Thymus (tissue), 11 donors: ENCODE results near the gene CCR4. TPM values are rescaled to one million over a fixed set of nuclear protein-coding genes. Genes with fewer than 3 reads are reported as not detected.
A peak's percentile ranks its signal among the peaks of the same experiment; 100 is the strongest.

Experiments
- DNase-seq, 9 donors: peaks; one replicate each; pipeline ENCODE4 v3.0.0-alpha.2; 2013; ENCODE audit warnings: low spot score in 9 of 9, low read depth in 6 of 9, missing footprints in 1 of 9
- H3K27ac ChIP-seq, 2 donors: one replicate each; pipeline ENCODE4 v1.5.1; 2013; ENCODE audit warnings: control low read depth in 1 of 2, low read depth in 1 of 2, low read length in 1 of 2, mild to moderate bottlenecking in 1 of 2, moderate library complexity in 1 of 2
- H3K27me3 ChIP-seq, 2 donors: one replicate each; pipeline ENCODE4 v1.5.1; 2013; ENCODE audit warnings: low read length in 1 of 2; ENCODE audit not compliant: control insufficient read depth in 2 of 2, insufficient read depth in 1 of 2
- H3K36me3 ChIP-seq, 2 donors: one replicate each; pipeline ENCODE4 v1.5.1; 2013; ENCODE audit warnings: low read length in 1 of 2, mild to moderate bottlenecking in 1 of 2, moderate library complexity in 1 of 2; ENCODE audit not compliant: control insufficient read depth in 2 of 2, insufficient read depth in 2 of 2
- H3K4me1 ChIP-seq, 2 donors: one replicate each; pipeline ENCODE4 v1.5.1; 2013; ENCODE audit warnings: low read length in 2 of 2; ENCODE audit not compliant: control insufficient read depth in 2 of 2, insufficient read depth in 2 of 2
- H3K4me3 ChIP-seq, 2 donors: one replicate each; pipeline ENCODE4 v1.5.1; 2013; ENCODE audit warnings: low read length in 2 of 2, control low read depth in 1 of 2, mild to moderate bottlenecking in 1 of 2
- H3K9me3 ChIP-seq, 2 donors: one replicate each; pipeline ENCODE4 v1.5.1; 2013; ENCODE audit warnings: low read length in 1 of 2, mild to moderate bottlenecking in 1 of 2; ENCODE audit not compliant: control insufficient read depth in 2 of 2, insufficient read depth in 1 of 2
- WGBS: extraction: QIAGEN DNeasy Blood & Tissue Kit; methylation state at CpG from one replicate; pipeline ENCODE4 v1.1.7; 2013; 5-methylcytosine and 5-hydroxymethylcytosine counted together
- polyA plus RNA-seq: library from polyadenylated mRNA; stranded (reverse); fragments of 200-250 nt; gene quantifications from one replicate; pipeline ENCODE4 v1.2.3, GENCODE V29; 2013
- total RNA-seq: library from RNA; stranded (reverse); fragments of 120-200 nt; gene quantifications from one replicate; pipeline ENCODE4 v1.2.4, GENCODE V29; 2013
- donor health status: healthy.

The CCR4 gene
- total and polyA plus RNA-seq, 2 donors: 27.9 to 32.8 TPM

DNA sequence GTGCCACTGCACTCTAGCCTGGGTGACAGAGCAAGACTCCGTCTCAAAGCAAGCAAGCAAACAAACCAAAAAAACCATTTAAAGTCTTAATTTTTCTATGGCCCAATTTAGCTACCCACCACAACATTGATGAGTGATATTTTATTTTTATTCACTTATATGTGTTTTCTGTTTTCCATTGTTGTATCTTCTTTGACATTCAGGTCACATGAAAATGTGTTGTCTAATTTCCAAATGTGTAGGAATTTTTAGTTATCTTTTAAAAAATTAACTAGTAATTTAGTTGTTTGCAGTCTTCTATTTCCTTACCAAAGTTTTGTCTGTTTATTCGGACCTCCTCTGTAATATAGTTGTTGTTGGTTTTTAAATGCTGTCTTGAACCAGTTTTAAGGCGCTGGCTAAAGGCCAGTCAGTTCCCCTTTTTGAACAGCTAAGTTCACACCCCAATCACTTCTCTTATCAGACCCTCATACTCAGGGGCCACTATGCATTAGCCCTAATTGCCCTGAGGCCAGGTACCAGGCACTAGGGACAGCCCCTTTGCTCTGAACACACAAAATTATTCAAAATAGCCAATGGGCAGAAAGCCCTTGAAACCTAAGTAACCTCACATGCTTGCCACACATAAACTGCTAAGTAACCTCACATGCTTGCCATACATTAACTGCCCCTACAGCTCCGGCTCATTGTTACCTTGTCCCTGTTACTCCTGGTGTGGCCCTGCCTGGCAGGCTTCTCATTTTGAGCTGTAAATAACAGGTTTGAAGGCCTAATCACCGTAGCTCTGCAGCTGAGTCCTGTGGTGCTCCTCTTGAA lies 4.3 kb upstream of the CCR4 start:
- H3K9me3 ChIP-seq: no peaks in the 10 kb centered on the region
- H3K27me3 ChIP-seq: no peaks in the 10 kb centered on the region
- H3K36me3 ChIP-seq: no peaks in the 10 kb centered on the region
- H3K27ac ChIP-seq: no peak overlapping the region
- H3K4me1 ChIP-seq: peaks cover 6 to 17% of the 10 kb centered on the region in 2 donors
- DNase-seq: no peak
- WGBS: 77% methylated on average over 5 of the region's 5 CpGs
- H3K4me3 ChIP-seq: no peak overlapping the region

DNA sequence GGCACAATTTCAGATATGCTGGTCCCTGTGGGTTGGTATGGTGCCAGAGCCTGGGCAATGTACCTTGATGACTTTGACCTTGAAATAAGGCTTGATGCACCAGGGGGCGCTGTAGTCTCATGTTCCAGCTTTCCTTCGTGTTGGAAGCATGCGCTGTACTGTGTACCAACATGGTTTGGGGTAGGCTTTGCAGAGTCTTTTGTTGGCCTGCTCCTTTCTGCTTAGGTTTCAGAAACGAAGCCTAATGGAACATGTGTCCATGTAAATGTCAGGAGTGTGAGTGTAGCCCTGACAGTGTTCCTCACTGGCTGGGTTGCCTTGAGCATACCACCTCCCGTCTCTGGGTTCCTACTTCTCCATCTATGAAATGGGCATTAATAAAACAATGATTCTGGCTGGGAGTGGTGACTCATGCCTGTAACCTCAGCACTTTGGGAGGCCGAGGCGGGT lies 3.6 kb upstream of the CCR4 start:
- no peak overlapping the region for H3K27ac ChIP-seq
- no peak overlapping the region for H3K4me3 ChIP-seq
- no peaks in the 10 kb centered on the region for H3K9me3 ChIP-seq
- no peaks in the 10 kb centered on the region for H3K27me3 ChIP-seq
- no peaks in the 10 kb centered on the region for H3K36me3 ChIP-seq
- 42% methylated on average over 7 of the region's 7 CpGs for WGBS
- peaks cover 6 to 20% of the 10 kb centered on the region in 2 donors for H3K4me1 ChIP-seq
- DNase-seq: peak; percentile 68 to 95 (median 93)

DNA sequence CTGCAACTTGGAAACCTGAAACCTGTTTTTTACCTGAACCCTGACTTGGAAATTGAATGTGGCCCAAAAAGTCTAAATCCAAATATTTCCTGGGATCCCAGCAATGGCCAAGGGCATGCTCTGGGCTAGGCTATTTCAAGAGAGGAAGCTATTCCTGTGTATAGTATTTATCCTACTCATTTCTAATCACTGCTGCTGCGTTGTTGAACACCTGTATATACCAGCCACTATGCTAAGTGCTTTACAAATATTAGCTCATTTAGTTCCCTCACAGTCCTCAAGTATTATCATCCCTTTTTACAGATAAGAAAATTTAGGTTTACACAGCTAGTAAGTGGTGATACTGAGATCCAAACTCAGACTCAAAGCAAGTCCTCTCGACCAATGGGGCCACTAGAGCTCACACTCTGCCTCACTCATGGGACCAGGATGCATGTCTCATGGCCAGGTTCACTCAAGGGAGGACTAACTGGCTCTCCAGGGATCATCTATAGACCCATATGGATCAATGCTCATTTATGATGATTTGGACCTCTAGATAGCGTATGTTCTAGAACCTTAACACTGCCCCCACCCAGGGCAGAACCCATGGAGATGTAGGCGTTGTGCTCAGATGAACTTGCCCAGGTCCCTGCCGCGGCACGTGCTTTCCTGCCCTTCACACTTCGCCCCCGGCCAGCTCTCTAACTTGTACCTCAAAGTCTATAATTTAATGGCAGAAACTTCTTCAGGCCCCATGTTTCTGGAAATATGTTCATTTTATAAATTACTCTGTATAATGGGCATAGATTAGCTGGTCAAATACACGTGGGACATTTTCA lies 2.6 kb upstream of the CCR4 start:
- H3K27me3 ChIP-seq: no peaks in the 10 kb centered on the region
- WGBS: 97% methylated on average over 10 of the region's 10 CpGs
- no peaks in the 10 kb centered on the region for H3K36me3 ChIP-seq
- H3K27ac ChIP-seq: no peak overlapping the region
- no peak overlapping the region for H3K4me3 ChIP-seq
- DNase-seq: no peak
- no peaks in the 10 kb centered on the region for H3K9me3 ChIP-seq
- H3K4me1 ChIP-seq: peaks cover 6 to 23% of the 10 kb centered on the region in 2 donors

DNA sequence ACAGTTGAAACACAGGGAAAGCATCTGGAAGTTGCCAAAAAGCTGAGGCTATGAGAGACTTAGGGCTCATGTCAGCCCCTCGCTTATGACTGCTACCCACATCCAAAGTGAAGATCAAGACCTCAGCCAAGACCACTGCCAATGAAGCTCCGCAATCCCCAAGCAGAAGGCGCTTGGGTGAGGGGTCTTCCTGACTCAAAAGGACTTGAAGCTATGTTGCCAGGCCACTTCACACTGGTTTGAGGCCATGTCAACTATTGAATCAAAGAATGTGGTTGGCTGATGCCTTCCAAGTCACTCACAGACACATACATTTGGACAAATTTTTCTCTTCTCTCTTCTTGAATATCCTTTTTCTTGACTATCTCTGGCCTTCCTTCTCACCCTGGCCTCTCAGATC lies 928 bp upstream of the CCR4 start:
- WGBS: 97% methylated on average over 3 of the region's 3 CpGs
- DNase-seq: no peak

DNA sequence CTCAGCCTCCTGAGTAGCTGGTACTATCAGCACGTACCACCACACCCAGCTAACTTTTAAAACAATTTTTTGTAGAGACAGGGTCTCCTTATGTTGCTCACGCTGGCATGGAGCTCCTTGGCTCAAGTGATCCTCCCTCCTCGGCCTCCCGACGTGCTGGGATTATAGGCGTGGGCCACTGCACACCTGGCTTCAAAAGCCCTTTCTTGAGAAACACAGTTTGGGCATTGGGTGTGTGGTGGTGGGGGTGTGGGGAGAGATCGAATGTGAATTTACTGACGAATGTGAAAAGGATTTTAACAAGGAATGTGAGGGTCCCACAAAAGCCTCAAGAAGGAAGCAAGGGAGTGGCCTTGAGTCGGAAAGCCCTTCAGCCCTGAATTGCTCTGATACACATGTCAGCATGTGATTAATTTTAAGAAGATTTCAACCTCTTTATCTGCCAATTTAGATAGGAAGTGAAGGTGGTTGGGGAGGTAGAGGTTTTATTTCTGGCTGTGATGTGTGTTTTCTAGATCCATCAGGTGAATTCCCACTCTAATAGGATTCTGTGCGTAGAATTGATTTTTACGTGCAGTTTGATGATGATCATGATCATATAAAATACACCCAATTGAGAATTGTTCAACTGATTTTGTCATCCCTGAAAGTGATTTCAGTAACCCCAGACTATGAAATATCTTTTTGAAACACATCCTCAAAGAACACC lies 1.1 kb downstream of the CCR4 start:
- H3K4me3 ChIP-seq: peak overlapping the region; percentile 28 to 39
- no peaks in the 10 kb centered on the region for H3K27me3 ChIP-seq
- H3K4me1 ChIP-seq: peaks cover 6 to 23% of the 10 kb centered on the region in 2 donors
- DNase-seq: no peak
- 83% methylated on average over 11 of the region's 11 CpGs for WGBS
- H3K36me3 ChIP-seq: no peaks in the 10 kb centered on the region
- H3K9me3 ChIP-seq: no peaks in the 10 kb centered on the region
- peak overlapping the region; percentile 19 to 23 for H3K27ac ChIP-seq

More for the DNA sequence above, 928 bp upstream of the CCR4 start:
- no peaks in the 10 kb centered on the region for H3K36me3 ChIP-seq
- no peaks in the 10 kb centered on the region for H3K27me3 ChIP-seq
- peaks cover 6 to 23% of the 10 kb centered on the region in 2 donors for H3K4me1 ChIP-seq
- H3K27ac ChIP-seq: peak overlapping the region in 1 of 2 donors; percentile 18
- H3K9me3 ChIP-seq: no peaks in the 10 kb centered on the region
- H3K4me3 ChIP-seq: no peak overlapping the region

DNA sequence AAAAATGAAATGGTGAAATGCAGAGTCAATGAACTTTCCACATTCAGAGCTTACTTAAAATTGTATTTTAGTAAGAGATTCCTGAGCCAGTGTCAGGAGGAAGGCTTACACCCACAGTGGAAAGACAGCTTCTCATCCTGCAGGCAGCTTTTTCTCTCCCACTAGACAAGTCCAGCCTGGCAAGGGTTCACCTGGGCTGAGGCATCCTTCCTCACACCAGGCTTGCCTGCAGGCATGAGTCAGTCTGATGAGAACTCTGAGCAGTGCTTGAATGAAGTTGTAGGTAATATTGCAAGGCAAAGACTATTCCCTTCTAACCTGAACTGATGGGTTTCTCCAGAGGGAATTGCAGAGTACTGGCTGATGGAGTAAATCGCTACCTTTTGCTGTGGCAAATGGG lies 3.1 kb downstream of the CCR4 start:
- no peaks in the 10 kb centered on the region for H3K36me3 ChIP-seq
- H3K4me1 ChIP-seq: peaks cover 6 to 21% of the 10 kb centered on the region in 2 donors
- peak overlapping the region; percentile 7 to 28 for H3K4me3 ChIP-seq
- 96% methylated on average over 1 of the region's 1 CpG for WGBS
- DNase-seq: no peak
- no peaks in the 10 kb centered on the region for H3K27me3 ChIP-seq
- H3K9me3 ChIP-seq: no peaks in the 10 kb centered on the region
- H3K27ac ChIP-seq: no peak overlapping the region

DNA sequence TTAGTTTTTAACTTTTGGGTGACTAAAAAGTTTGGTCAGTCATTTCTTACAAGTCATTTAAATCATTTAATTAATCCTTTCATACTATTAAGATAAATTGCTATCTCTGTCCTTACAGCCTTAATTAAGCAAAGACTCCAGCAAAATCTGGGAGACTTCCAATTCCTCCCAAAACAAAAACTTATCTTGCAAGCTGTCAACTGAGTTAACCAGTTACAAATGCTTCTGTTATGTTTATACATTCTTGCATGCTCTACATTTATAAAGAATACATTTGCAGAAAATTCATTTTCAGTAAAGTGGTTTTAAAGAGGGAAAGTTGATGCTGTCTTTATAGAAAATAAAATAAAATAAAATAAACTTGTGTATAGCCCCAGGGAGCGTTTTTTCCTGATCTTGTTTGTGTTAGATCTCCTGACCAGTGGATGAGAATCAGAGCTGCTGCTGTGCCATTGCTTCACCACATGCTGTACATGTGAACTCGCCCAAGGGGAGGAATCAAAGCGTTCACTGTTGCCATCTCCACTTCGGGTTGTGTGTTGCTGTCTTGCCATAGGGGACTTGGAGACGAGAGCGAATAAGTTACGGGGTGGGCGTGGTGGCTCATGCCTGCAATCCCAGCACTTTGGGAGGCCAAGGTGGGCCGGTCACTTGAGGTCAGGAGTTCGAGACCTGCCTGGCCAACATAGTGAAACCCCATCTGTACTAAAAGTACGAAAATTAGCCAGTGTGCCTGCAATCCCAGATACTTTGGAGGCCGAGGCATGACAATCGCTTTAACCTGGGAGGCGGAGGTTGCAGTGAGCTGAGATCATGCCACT lies 5.5 kb downstream of the CCR4 start:
- no peak overlapping the region for H3K4me3 ChIP-seq
- no peak for DNase-seq
- H3K36me3 ChIP-seq: no peaks in the 10 kb centered on the region
- WGBS: 97% methylated on average over 14 of the region's 14 CpGs
- H3K4me1 ChIP-seq: peaks cover 0 to 8% of the 10 kb centered on the region in 2 donors
- H3K9me3 ChIP-seq: no peaks in the 10 kb centered on the region
- H3K27me3 ChIP-seq: no peaks in the 10 kb centered on the region
- H3K27ac ChIP-seq: no peak overlapping the region

DNA sequence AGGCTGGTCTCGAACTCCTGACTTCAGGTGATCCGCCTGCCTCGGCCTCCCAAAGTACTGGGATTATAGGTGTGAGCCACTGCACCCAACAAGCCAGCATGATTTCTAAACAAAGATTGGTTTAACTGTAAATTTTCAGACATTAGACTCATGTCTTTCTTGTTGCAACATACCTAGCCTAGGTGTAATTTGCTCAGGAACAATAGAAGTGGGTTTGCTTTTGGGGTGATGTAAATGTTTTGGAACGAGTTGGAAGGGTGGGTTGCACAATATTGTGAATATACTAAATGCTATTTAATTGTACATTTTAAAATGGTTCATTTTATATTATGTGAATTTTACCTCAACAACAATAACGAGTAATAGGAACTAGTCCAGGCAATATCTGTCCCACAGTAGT lies 7.1 kb downstream of the CCR4 start:
- WGBS: 95% methylated on average over 5 of the region's 5 CpGs
- Histone ChIP-seq H3K27me3 (no peaks in the 10 kb centered on the region), H3K36me3 (no peaks in the 10 kb centered on the region), H3K4me3 (no peak overlapping the region), H3K27ac (no peak overlapping the region), H3K9me3 (no peaks in the 10 kb centered on the region), H3K4me1 (no peaks in the 10 kb centered on the region)
- DNase-seq: no peak
